Mesenchymal stem cell (in vitro differentiated cells and primary cell): ENCODE measurements around the gene TUT4.
A peak's percentile ranks its signal among the peaks of the same experiment; 100 is the strongest.

Source experiments
- DNase-seq: peaks from one replicate; pipeline ENCODE4 v3.0.0-alpha.2; 2013
- H2AFZ ChIP-seq: one replicate; pipeline ENCODE4 v1.6.1; 2013; ENCODE audit warnings: low read depth, mild to moderate bottlenecking, control low read depth, inconsistent platforms, low read length, moderate library complexity
- H2AK5ac ChIP-seq: 2 replicates; pipeline ENCODE4 v1.6.1; 2013; ENCODE audit warnings: low read length, moderate library complexity, mild to moderate bottlenecking, inconsistent platforms; ENCODE audit not compliant: severe bottlenecking
- H2BK120ac ChIP-seq: one replicate; pipeline ENCODE4 v1.6.1; 2013; ENCODE audit warnings: low read depth, mild to moderate bottlenecking, inconsistent platforms, low read length, moderate library complexity
- H2BK12ac ChIP-seq, 2 experiments: one replicate each; pipeline ENCODE4 v1.6.1; 2013; ENCODE audit warnings: inconsistent platforms in 2 of 2, low read length in 2 of 2, mild to moderate bottlenecking in 2 of 2, moderate library complexity in 2 of 2, control low read depth in 1 of 2
- H2BK15ac ChIP-seq: one replicate; pipeline ENCODE4 v1.6.1; 2013; ENCODE audit warnings: mild to moderate bottlenecking, low read depth, inconsistent platforms; ENCODE audit not compliant: poor library complexity, severe bottlenecking
- H2BK5ac ChIP-seq: 2 replicates; pipeline ENCODE4 v1.6.1; 2013; ENCODE audit warnings: low read depth, mild to moderate bottlenecking, low read length, control low read depth, inconsistent platforms; ENCODE audit not compliant: poor library complexity, severe bottlenecking
- H3K14ac ChIP-seq, 2 experiments: one replicate each; pipeline ENCODE4 v1.6.1; 2013; ENCODE audit warnings: inconsistent platforms in 2 of 2, low read length in 2 of 2, control low read depth in 1 of 2, mild to moderate bottlenecking in 1 of 2, moderate library complexity in 1 of 2
- H3K18ac ChIP-seq, 2 experiments: one replicate each; pipeline ENCODE4 v1.6.1; 2013; ENCODE audit warnings: inconsistent platforms in 2 of 2, low read length in 2 of 2, control low read depth in 1 of 2, low read depth in 1 of 2, mild to moderate bottlenecking in 1 of 2
- H3K23ac ChIP-seq, 2 experiments: one replicate each; pipeline ENCODE4 v1.6.1; 2013; ENCODE audit warnings: inconsistent platforms in 2 of 2, low read length in 2 of 2, mild to moderate bottlenecking in 2 of 2, moderate library complexity in 2 of 2, control low read depth in 1 of 2
- H3K27ac ChIP-seq: 2 replicates; pipeline ENCODE4 v1.5.1; 2013; ENCODE audit warnings: mild to moderate bottlenecking, moderate library complexity, low read length, control low read depth, inconsistent platforms; ENCODE audit not compliant: poor library complexity, severe bottlenecking
- H3K27me3 ChIP-seq, 2 experiments: 2 replicates each; pipeline versions ENCODE4 v1.6.1 to v1.7.0; 2013; ENCODE audit warnings: low read length in 2 of 2, mild to moderate bottlenecking in 2 of 2, moderate library complexity in 2 of 2, control low read depth in 1 of 2, inconsistent platforms in 1 of 2; ENCODE audit not compliant: control insufficient read depth in 1 of 2, insufficient read depth in 1 of 2
- H3K36me3 ChIP-seq, 2 experiments: 2 replicates each; pipeline versions ENCODE4 v1.6.1 to v1.7.0; 2013; ENCODE audit warnings: low read length in 2 of 2, control low read depth in 1 of 2, inconsistent platforms in 1 of 2, low read depth in 1 of 2, mild to moderate bottlenecking in 1 of 2; ENCODE audit not compliant: insufficient read depth in 2 of 2, control insufficient read depth in 1 of 2
- H3K4ac ChIP-seq, 2 experiments: one replicate each; pipeline ENCODE4 v1.6.1; 2013; ENCODE audit warnings: inconsistent platforms in 2 of 2, low read length in 2 of 2, mild to moderate bottlenecking in 2 of 2, moderate library complexity in 2 of 2, control low read depth in 1 of 2, low read depth in 1 of 2
- H3K4me1 ChIP-seq: 2 replicates; pipeline ENCODE4 v1.6.1; 2013; ENCODE audit warnings: low read depth, low read length, control low read depth; ENCODE audit not compliant: control insufficient read depth, insufficient read depth
- H3K4me2 ChIP-seq: 2 replicates; pipeline ENCODE4 v1.6.1; 2013; ENCODE audit warnings: low read length, mild to moderate bottlenecking, inconsistent platforms; ENCODE audit not compliant: poor library complexity, severe bottlenecking
- H3K4me3 ChIP-seq, 2 experiments: 2 replicates each; pipeline versions ENCODE4 v1.5.1 to v1.7.0; 2013; ENCODE audit warnings: low read length in 2 of 2, mild to moderate bottlenecking in 2 of 2, control low read depth in 1 of 2, low read depth in 1 of 2; ENCODE audit not compliant: insufficient read depth in 1 of 2
- H3K79me1 ChIP-seq: replicated peaks from 2 replicates; pipeline ENCODE4 v1.6.1; 2013; ENCODE audit warnings: mild to moderate bottlenecking, control low read depth, low read length, inconsistent platforms; ENCODE audit not compliant: poor library complexity, severe bottlenecking
- H3K9ac ChIP-seq: 2 replicates; pipeline ENCODE4 v1.7.0; 2013; ENCODE audit warnings: mild to moderate bottlenecking, low read length, moderate library complexity
- H3K9me3 ChIP-seq: 2 replicates; pipeline ENCODE4 v1.7.0; 2013; ENCODE audit warnings: mild to moderate bottlenecking, low read length; ENCODE audit not compliant: control insufficient read depth
- H4K8ac ChIP-seq: one replicate; pipeline ENCODE4 v1.6.1; 2013; ENCODE audit warnings: inconsistent platforms, mild to moderate bottlenecking, low read length, moderate library complexity
- H4K91ac ChIP-seq: one replicate; pipeline ENCODE4 v1.6.1; 2013; ENCODE audit warnings: mild to moderate bottlenecking, low read length, inconsistent platforms
- WGBS: methylation state at CpG from one replicate; pipeline ENCODE4 v1.1.7; 2013; ENCODE audit warnings: mixed read lengths; 5-methylcytosine and 5-hydroxymethylcytosine counted together

Gene TUT4

DNA sequence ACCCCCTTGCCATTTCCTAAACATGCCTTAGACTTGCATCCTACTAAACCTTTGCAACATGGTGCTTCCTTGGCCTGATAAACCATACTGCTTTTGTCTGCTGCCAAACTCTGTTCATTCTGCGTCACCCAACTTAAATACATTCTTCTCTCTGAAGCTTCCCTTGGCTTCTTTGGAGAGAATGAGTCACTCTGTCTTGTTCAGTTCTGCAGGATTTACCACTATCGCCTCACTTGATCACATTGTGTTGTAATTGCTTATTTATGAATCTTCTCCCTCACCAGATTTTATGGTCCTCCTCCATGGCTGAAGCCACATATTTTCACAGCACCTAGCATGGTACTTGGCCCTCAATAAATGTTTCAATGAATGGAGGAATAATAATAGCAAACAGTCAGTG lies 21.7 kb upstream of the TUT4 start:
- Histone ChIP-seq H2BK120ac (no peak overlapping the region), H3K23ac (no peak overlapping the region), H2BK15ac (no peak overlapping the region), H3K36me3 (no peaks in the 10 kb centered on the region), H3K27ac (no peak overlapping the region), H2AFZ (no peak overlapping the region), H2BK5ac (no peak overlapping the region), H3K4me1 (no peaks in the 10 kb centered on the region), H3K4me3 (no peak overlapping the region), H3K27me3 (peaks cover 0 to 4% of the 10 kb centered on the region in 2 experiments), H3K9ac (no peak overlapping the region), H2BK12ac (no peak overlapping the region), H3K18ac (no peak overlapping the region), H3K9me3 (no peaks in the 10 kb centered on the region), H3K14ac (no peak overlapping the region), H2AK5ac (no peak overlapping the region), H3K4me2 (no peak overlapping the region), H3K4ac (no peak overlapping the region), H4K91ac (no peak overlapping the region), H4K8ac (no peak overlapping the region), H3K79me1 (no peaks in the 10 kb centered on the region)
- WGBS, result 36% methylated on average over 1 of the region's 2 CpGs
- DNase-seq, result peak; percentile 96

DNA sequence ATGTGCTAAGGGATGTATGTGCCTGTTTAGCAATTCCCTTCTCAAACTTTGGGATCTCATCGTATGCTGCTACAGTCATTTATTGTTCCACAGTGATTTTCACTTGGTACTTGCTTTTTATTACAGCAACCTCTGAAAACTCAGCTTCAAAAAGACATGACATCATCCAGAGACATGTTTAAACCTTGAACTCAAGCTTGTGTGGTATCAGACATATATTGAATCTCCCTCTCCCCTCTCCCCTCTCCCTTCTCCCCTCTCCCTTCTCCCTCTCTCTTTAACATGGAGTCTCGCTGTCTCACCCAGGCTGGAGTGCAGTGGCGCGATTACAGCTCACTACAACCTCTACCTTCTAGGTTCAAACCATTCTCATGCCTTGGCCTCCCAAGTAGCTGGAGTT lies 19.5 kb upstream of the TUT4 start:
- Histone ChIP-seq H2BK5ac (no peak overlapping the region), H2AFZ (no peak overlapping the region), H3K27me3 (no peaks in the 10 kb centered on the region), H3K4me2 (no peak overlapping the region), H4K8ac (no peak overlapping the region), H3K9ac (no peak overlapping the region), H2BK12ac (no peak overlapping the region), H3K79me1 (no peaks in the 10 kb centered on the region), H2BK15ac (no peak overlapping the region), H3K36me3 (no peaks in the 10 kb centered on the region), H3K14ac (no peak overlapping the region), H2AK5ac (no peak overlapping the region), H3K18ac (no peak overlapping the region), H3K23ac (no peak overlapping the region), H4K91ac (no peak overlapping the region), H3K27ac (no peak overlapping the region), H3K4me1 (no peaks in the 10 kb centered on the region), H3K4me3 (no peak overlapping the region), H3K4ac (no peak overlapping the region), H2BK120ac (no peak overlapping the region), H3K9me3 (no peaks in the 10 kb centered on the region)
- 94% methylated on average over 4 of the region's 4 CpGs for WGBS
- DNase-seq, result no peak

DNA sequence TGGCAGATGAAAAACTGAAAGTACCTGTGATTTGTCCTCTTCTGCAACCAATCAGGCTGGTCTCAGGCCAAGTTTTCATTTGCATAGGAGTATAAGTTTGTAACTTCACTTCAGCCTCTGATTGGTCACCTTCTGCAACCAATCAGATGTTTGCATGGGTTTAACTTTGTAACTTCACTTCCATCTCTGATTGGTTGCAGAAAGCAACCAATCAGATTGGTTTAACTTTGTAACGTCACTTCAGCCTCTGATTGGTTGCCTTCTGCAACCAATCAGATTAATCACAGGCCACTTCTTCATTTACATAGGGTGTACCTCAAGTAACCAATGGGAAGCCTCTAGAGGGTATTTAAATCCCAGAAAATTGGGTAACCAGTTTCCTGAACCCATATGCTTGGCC lies 18.9 kb upstream of the TUT4 start:
- no peak overlapping the region for H3K4me3 ChIP-seq
- no peaks in the 10 kb centered on the region for H3K9me3 ChIP-seq
- H2BK12ac ChIP-seq, result no peak overlapping the region
- no peaks in the 10 kb centered on the region for H3K27me3 ChIP-seq
- H3K27ac ChIP-seq, result no peak overlapping the region
- no peak overlapping the region for H2AFZ ChIP-seq
- WGBS, result 79% methylated on average over 1 of the region's 1 CpG
- H4K8ac ChIP-seq, result no peak overlapping the region
- no peaks in the 10 kb centered on the region for H3K4me1 ChIP-seq
- H3K18ac ChIP-seq, result no peak overlapping the region
- H3K9ac ChIP-seq, result no peak overlapping the region
- H3K4ac ChIP-seq, result no peak overlapping the region
- H2BK15ac ChIP-seq, result no peak overlapping the region
- H3K36me3 ChIP-seq, result no peaks in the 10 kb centered on the region
- H2BK5ac ChIP-seq, result no peak overlapping the region
- no peak overlapping the region for H3K14ac ChIP-seq
- H3K23ac ChIP-seq, result no peak overlapping the region
- no peak overlapping the region for H3K4me2 ChIP-seq
- no peaks in the 10 kb centered on the region for H3K79me1 ChIP-seq
- H4K91ac ChIP-seq, result no peak overlapping the region
- H2AK5ac ChIP-seq, result no peak overlapping the region
- H2BK120ac ChIP-seq, result no peak overlapping the region
- DNase-seq, result peak; percentile 16

DNA sequence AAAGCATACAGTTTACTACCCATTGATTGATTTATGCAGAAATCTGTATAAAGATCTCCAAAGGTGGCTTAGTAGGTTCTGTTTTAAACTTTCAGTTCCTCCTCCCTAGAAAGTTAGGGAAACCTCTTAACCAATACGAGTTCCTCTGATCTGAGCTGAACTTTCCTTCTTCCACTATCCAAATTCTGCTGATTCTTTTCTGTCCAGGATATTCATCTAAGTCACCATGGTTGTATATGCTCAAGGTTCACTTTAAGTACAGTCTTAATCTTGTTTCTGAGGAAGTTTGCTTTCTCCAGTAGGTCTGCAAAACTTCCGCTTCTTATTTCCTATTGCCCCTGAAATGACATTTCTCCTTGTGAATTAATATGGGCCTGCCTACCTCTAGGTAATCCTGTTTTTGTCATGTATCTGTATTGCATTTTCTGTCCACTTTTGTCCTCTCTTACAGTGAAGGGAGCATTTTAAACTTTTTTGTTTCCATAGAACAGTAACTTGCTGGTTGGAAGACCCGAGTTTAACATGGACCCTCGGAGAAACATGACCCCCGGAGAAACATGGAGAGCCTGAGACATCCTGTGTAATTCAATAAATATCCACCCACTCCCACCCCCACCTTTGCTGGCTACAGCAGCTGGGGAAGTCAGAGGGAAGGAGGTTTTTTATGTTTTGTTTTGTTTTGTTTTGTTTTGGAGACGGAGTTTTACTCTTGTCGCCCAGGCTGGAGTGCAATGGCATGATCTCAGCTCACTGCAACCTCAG lies 16.7 kb upstream of the TUT4 start:
- Histone ChIP-seq H2BK5ac (no peak overlapping the region), H3K36me3 (no peaks in the 10 kb centered on the region), H3K27me3 (no peaks in the 10 kb centered on the region), H3K9ac (no peak overlapping the region), H2AFZ (no peak overlapping the region), H3K18ac (no peak overlapping the region), H3K79me1 (no peaks in the 10 kb centered on the region), H2BK12ac (no peak overlapping the region), H3K4ac (no peak overlapping the region), H3K27ac (no peak overlapping the region), H3K9me3 (no peaks in the 10 kb centered on the region), H3K14ac (no peak overlapping the region), H2BK15ac (no peak overlapping the region), H3K4me1 (no peaks in the 10 kb centered on the region), H4K91ac (no peak overlapping the region), H3K4me3 (no peak overlapping the region), H2AK5ac (no peak overlapping the region), H2BK120ac (no peak overlapping the region), H4K8ac (no peak overlapping the region), H3K4me2 (no peak overlapping the region), H3K23ac (no peak overlapping the region)
- WGBS, result 61% methylated on average over 6 of the region's 7 CpGs
- DNase-seq, result peak; percentile 42
